ENCODE measurements around the gene RPS6KA2. TPM values are rescaled to one million over a fixed set of nuclear protein-coding genes. Genes with fewer than 3 reads are reported as not detected.

RPS6KA2 gene
- total RNA-seq, 1 donor from 2014 or later: 33.7 TPM

DNA sequence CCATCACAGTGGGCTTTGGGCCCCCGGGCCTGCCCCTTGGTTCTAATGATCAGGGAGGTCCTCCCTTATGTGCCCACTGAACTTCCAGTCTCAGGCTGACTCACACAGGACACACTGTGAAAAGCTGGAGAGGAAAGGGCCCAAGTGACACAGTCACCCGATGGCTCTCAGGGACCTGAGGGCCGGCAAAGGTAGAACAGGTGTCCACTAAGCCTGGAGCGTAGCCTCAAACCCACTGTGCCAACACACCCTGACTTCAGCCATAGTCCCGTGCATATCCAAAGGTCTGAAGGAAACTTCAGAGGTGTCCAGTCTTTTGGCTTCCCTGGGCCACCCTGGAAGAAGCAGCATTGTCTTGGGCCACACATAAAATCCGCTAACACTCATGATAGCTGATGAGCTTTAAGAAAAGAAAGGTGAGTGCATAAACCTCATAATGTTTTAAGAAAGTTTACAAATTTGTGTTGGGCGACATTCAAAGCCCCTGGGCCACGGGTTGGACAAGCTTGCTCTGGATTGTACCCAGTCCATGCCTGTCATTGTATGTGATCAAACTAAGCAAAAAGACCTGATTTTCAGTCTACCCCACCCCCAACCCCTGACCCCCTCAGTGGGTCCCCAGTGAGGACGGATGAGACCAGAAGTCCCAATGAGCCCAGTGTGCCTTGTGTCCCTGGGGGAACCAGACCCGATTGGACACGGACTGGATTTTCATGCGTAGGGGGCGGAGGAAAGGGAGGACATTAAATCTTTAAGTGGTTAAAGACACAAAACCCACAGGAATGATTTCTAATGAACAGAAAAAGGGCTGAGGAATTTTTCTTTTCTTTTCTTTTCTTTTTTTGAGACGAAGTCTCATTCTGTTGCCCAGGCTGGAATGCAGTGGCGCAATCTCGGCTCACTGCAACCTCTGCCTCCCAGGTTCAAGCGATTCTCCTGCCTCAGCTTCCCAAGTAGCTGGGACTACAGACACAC lies 46.7 kb downstream of the RPS6KA2 start:
- Mint-ChIP-seq H3K27me3 (ENCODE audit: low read depth) (no peaks in the 10 kb centered on the region), H3K4me1 (peaks cover 5% of the 10 kb centered on the region), H3K27ac (ENCODE audit: unreplicated experiment) (no peak overlapping the region), H3K4me3 (no peak overlapping the region), H3K36me3 (ENCODE audit: low read depth) (peaks cover 19% of the 10 kb centered on the region), H3K9me3 (peaks cover 11% of the 10 kb centered on the region)
- no peak for DNase-seq (ENCODE audit: low read depth, low spot score)
- TF ChIP-seq, protein P1, sequence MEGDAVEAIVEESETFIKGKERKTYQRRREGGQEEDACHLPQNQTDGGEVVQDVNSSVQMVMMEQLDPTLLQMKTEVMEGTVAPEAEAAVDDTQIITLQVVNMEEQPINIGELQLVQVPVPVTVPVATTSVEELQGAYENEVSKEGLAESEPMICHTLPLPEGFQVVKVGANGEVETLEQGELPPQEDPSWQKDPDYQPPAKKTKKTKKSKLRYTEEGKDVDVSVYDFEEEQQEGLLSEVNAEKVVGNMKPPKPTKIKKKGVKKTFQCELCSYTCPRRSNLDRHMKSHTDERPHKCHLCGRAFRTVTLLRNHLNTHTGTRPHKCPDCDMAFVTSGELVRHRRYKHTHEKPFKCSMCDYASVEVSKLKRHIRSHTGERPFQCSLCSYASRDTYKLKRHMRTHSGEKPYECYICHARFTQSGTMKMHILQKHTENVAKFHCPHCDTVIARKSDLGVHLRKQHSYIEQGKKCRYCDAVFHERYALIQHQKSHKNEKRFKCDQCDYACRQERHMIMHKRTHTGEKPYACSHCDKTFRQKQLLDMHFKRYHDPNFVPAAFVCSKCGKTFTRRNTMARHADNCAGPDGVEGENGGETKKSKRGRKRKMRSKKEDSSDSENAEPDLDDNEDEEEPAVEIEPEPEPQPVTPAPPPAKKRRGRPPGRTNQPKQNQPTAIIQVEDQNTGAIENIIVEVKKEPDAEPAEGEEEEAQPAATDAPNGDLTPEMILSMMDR (conservative IDR thresholded peaks at IDR 0.05): no peak

DNA sequence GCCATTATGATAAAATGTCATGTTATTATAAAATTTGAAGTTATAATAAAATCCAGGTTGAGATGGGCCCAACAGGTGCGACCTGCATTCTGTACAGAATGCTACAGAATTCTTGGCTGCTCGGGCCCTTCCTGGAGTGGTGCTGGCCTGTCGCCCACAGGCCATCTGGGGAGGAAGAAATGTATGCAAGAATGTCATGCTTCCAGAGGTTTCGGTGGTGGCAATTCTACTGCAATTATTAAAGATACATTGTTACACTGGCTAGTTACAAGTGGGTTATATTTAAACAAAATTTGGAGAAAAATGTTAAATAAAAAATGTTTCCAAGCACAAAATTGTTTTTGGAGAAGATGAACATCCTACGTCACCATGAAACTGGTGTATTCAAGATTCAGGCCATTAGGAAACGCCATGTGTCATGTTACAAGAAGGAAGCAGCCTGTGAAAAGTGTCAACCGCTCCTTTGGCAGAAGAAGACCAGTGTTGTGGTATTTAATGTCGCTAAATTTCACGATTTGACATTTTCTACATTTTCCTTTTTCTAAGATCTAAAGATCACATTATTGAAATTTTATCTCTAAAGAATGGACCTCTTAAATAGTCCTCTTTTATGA lies 47.7 kb downstream of the RPS6KA2 start:
- Mint-ChIP-seq H3K9me3 (peaks cover 11% of the 10 kb centered on the region), H3K27ac (ENCODE audit: unreplicated experiment) (no peak overlapping the region), H3K4me1 (peaks cover 5% of the 10 kb centered on the region), H3K36me3 (ENCODE audit: low read depth) (peaks cover 25% of the 10 kb centered on the region), H3K4me3 (no peak overlapping the region), H3K27me3 (ENCODE audit: low read depth) (no peaks in the 10 kb centered on the region)
- TF ChIP-seq, protein P1 (conservative IDR thresholded peaks at IDR 0.05): no peak
- DNase-seq (ENCODE audit: low read depth, low spot score): no peak

DNA sequence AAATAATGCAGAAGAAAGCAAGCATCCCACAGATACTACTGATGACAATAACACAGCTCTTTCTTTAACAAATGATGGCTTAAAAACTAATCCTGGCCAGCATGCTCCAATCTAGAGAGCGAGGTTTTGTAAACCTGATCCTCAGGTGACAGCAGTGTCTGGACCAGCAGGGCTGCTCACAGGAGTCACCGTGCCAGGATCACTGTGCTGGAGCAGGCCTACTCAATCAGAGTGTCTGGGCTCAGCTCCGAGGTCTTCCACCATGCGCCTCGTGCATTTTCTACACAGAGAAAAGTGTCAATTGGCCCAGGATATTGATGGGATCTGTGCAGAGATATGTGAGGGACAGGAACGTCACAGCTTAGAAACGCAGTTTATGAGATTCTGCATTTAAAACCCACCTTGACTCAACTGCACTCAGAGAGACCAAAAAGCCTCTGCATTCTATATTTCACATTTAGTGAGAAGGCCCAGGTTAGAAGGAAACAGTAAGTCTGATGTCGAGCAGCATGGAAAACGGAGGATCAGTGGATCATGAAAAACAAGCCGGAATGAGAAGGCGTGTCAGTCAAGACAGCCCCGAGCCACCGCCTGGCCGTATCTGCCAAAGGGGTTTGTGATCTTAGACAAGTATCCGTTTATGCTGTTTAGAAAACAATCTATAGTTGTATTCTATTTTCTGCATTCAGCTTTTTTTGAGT lies 48.4 kb downstream of the RPS6KA2 start:
- Mint-ChIP-seq H3K9me3 (peaks cover 9% of the 10 kb centered on the region), H3K36me3 (ENCODE audit: low read depth) (peaks cover 23% of the 10 kb centered on the region), H3K4me3 (no peak overlapping the region), H3K27me3 (ENCODE audit: low read depth) (no peaks in the 10 kb centered on the region), H3K27ac (ENCODE audit: unreplicated experiment) (no peak overlapping the region), H3K4me1 (peaks cover 7% of the 10 kb centered on the region)
- DNase-seq (ENCODE audit: low read depth, low spot score): no peak
- TF ChIP-seq, protein P1 (conservative IDR thresholded peaks at IDR 0.05): no peak

DNA sequence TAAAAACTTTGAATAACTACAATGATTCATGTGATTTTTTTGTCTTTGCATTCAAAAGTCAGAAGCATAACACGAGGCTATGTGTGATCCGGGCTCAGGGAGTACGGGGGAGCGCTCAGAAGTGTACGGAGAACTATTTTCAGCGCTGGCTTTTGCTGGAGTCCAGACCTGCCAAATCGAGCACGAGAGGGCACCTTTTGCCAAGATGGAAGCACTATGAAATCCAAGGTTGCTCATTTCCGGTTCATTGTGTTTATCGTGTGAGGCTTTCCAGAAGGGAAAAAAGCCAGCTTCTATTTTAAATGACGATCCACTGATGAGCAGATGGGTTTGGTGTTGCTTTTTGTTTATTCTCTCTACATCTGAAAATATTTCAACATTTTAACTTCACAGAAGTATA lies 51.8 kb downstream of the RPS6KA2 start:
- no peak overlapping the region for H3K27ac Mint-ChIP-seq (ENCODE audit: unreplicated experiment)
- TF ChIP-seq, protein P1 (conservative IDR thresholded peaks at IDR 0.05): no peak
- no peak overlapping the region for H3K4me3 Mint-ChIP-seq
- peaks cover 9% of the 10 kb centered on the region for H3K9me3 Mint-ChIP-seq
- peaks cover 26% of the 10 kb centered on the region for H3K36me3 Mint-ChIP-seq (ENCODE audit: low read depth)
- peaks cover 25% of the 10 kb centered on the region for H3K4me1 Mint-ChIP-seq
- no peak for DNase-seq (ENCODE audit: low read depth, low spot score)
- H3K27me3 Mint-ChIP-seq (ENCODE audit: low read depth): no peaks in the 10 kb centered on the region

DNA sequence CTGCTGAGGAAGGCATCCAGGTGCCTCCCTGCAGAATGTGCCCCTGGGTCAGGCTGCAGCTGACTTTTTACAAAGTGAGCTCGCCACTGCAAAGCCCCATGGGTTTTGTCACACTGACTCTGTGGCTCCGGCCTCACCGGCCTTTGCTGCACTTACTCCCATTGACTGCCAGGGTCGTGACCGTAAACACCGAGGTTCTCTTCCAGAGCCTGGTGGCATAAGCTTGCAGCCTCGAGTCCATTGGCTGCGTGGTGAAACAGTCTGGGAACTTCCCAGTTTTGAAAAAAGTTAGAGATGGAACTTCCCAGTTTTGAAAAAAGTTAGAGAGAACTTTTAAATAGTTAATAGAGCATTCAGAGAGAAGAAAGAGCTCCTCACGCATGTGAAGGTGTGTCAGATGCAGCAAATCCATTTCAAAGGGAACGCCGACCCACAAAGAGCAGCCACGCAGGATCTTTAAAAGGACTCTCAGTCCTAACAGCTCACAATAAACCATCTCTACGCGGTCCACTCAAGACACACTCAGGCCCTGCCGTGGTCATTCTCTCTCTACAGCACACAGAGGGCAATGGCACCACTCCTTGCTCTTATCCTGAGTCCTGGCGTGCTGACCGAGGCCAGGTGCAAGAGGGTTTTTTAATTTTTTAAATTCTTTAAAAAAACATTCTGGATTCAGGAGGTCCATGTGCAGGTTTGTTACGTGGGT lies 53.4 kb downstream of the RPS6KA2 start:
- TF ChIP-seq, protein P1 (conservative IDR thresholded peaks at IDR 0.05): no peak
- Mint-ChIP-seq H3K4me3 (no peak overlapping the region), H3K9me3 (peaks cover 9% of the 10 kb centered on the region), H3K36me3 (ENCODE audit: low read depth) (peaks cover 26% of the 10 kb centered on the region), H3K27me3 (ENCODE audit: low read depth) (no peaks in the 10 kb centered on the region), H3K27ac (ENCODE audit: unreplicated experiment) (no peak overlapping the region), H3K4me1 (peaks cover 21% of the 10 kb centered on the region)
- DNase-seq (ENCODE audit: low read depth, low spot score): no peak

Data from neural crest cell (in vitro differentiated cells).